PC-9 (cell line): ENCODE data around the gene ZNF484. TPM values are rescaled to one million over a fixed set of nuclear protein-coding genes. Genes with fewer than 3 reads are reported as not detected.
"Not testable (repeated sequence)": the region's sequence is repeated elsewhere in the genome, so short reads cannot be mapped to it uniquely, and the experiment has no call there.

Experiments
- BruUV-seq: library from RNA; stranded (reverse); fragments of 400-500 nt; replicated peaks from 2 replicates; lab custom pipeline; 2021; lab: Mats Ljungman, UMichigan
- CTCF ChIA-PET: fragments of 300-600 bp; sonication (Branson Sonifier 250); formaldehyde crosslinking; loops from one replicate; lab custom pipeline; 2022; ENCODE audit warnings: antibody characterized with exemption; lab: Charles Lee
- POLR2A ChIA-PET: fragments of 300-600 bp; sonication (Branson Sonifier 250); formaldehyde crosslinking; loops from one replicate; lab custom pipeline; 2022; ENCODE audit warnings: antibody characterized with exemption; ENCODE audit not compliant: unreplicated experiment; lab: Charles Lee
- DNase-seq, 2 experiments: peaks; one replicate each; pipeline versions ENCODE4 v3.0.0 to v3.0.0-alpha.2; 2015 to 2022; ENCODE audit warnings: mixed read lengths in 1 of 2
- H2AFZ ChIP-seq: fragments of 200-600 bp; sonication (generic); 2 replicates; pipeline ENCODE4 v1.8.1; 2017; ENCODE audit warnings: antibody characterized with exemption
- H3F3A ChIP-seq: fragments of 200-600 bp; sonication (generic); 2 replicates; pipeline ENCODE4 v1.8.1; 2017; ENCODE audit warnings: antibody characterized with exemption, mild to moderate bottlenecking, low read depth; ENCODE audit not compliant: insufficient read depth
- H3K27ac ChIP-seq: fragments of 200-600 bp; sonication (generic); 2 replicates; pipeline ENCODE4 v1.6.1; 2016; ENCODE audit warnings: mixed run types
- H3K27me3 ChIP-seq: fragments of 200-600 bp; sonication (generic); 2 replicates; pipeline ENCODE4 v1.6.1; 2016; ENCODE audit warnings: low read depth, mixed run types; ENCODE audit not compliant: insufficient read depth
- H3K36me3 ChIP-seq: fragments of 200-600 bp; sonication (generic); 2 replicates; pipeline ENCODE4 v1.6.1; 2016; ENCODE audit warnings: low read depth, mixed run types
- H3K4me1 ChIP-seq: fragments of 200-600 bp; sonication (generic); replicated peaks from 2 replicates; pipeline ENCODE4 v1.6.1; 2016; ENCODE audit warnings: mixed run types; ENCODE audit not compliant: insufficient read depth
- H3K4me2 ChIP-seq: fragments of 200-600 bp; sonication (generic); 2 replicates; pipeline ENCODE4 v1.6.1; 2017; ENCODE audit warnings: mixed run types
- H3K4me3 ChIP-seq: fragments of 200-600 bp; sonication (generic); 2 replicates; pipeline ENCODE4 v1.6.1; 2016; ENCODE audit warnings: mixed run types
- H3K79me2 ChIP-seq: fragments of 200-600 bp; sonication (generic); 2 replicates; pipeline ENCODE4 v1.6.1; 2017; ENCODE audit warnings: low read depth, mixed run types
- H3K9me2 ChIP-seq: fragments of 200-600 bp; sonication (generic); 2 replicates; pipeline ENCODE4 v1.8.1; 2017; ENCODE audit warnings: mild to moderate bottlenecking; ENCODE audit not compliant: insufficient read depth
- H3K9me3 ChIP-seq: fragments of 200-600 bp; sonication (generic); 2 replicates; pipeline ENCODE4 v1.8.1; 2016; ENCODE audit warnings: low read depth; ENCODE audit not compliant: insufficient read depth
- H4K20me1 ChIP-seq: fragments of 200-600 bp; sonication (generic); 2 replicates; pipeline ENCODE4 v1.8.1; 2017; ENCODE audit not compliant: insufficient read depth
- CTCF ChIP-seq: fragments of 200-600 bp; sonication (generic); conservative IDR thresholded peaks from 2 replicates; pipeline ENCODE4 v1.6.1; 2017; ENCODE audit warnings: mixed run types, antibody characterized with exemption, mild to moderate bottlenecking, moderate library complexity
- EZH2 ChIP-seq: fragments of 200-600 bp; sonication (generic); IDR thresholded peaks from 2 replicates; pipeline ENCODE4 v1.8.0; 2017; ENCODE audit warnings: antibody characterized with exemption, low read depth
- intact Hi-C: fragments of 100-400 bp; cut with micrococcal nuclease; formaldehyde crosslinking; loops from one replicate; pipeline ENCODE4 v1.10.0; 2022; ENCODE audit not compliant: unreplicated experiment
- total RNA-seq: library from RNA; stranded (reverse); gene quantifications from 2 replicates; pipeline ENCODE4 v1.2.3, GENCODE V29; 2021

ZNF484 gene
- total RNA-seq, 1 experiment from 2014 or later, result 10.8 TPM

GRCh38 chr9:92837191-92837590, 40.6 kb downstream of the ZNF484 start:
- H3K4me1 ChIP-seq, result no peaks in the 10 kb centered on the region
- no peaks in the 10 kb centered on the region for H3F3A ChIP-seq
- BruUV-seq, result no TSS peak
- no peak for TF ChIP-seq CTCF
- no peak for TF ChIP-seq EZH2
- no peaks in the 10 kb centered on the region for H4K20me1 ChIP-seq
- intact Hi-C loops, result no loop called here
- peaks cover 13% of the 10 kb centered on the region for H3K9me3 ChIP-seq
- no peaks in the 10 kb centered on the region for H3K27me3 ChIP-seq
- ChIA-PET CTCF (no interaction called here), POLR2A (no interaction called here)
- DNase-seq, result no peak
- H3K4me2 ChIP-seq, result no peak overlapping the region
- H3K79me2 ChIP-seq, result no peaks in the 10 kb centered on the region
- no peak overlapping the region for H2AFZ ChIP-seq
- H3K27ac ChIP-seq, result no peak overlapping the region
- H3K9me2 ChIP-seq, result no peaks in the 10 kb centered on the region
- no peaks in the 10 kb centered on the region for H3K36me3 ChIP-seq
- no peak overlapping the region for H3K4me3 ChIP-seq

GRCh38 chr9:92829420-92829819, 48.4 kb downstream of the ZNF484 start:
- POLR2A ChIA-PET, result interaction anchor here (0.6 to 0.7 kb wide), 2 partner anchors 260 to 501 kb away, joined by 3 to 4 read pairs; no protein-coding TSS in a partner anchor

GRCh38 chr9:92825065-92825464, 52.8 kb downstream of the ZNF484 start:
- H3K9me2 ChIP-seq, H2AFZ ChIP-seq, H3K36me3 ChIP-seq, H3K79me2 ChIP-seq, H3K4me3 ChIP-seq, intact Hi-C loops, BruUV-seq, H4K20me1 ChIP-seq, H3K27me3 ChIP-seq, H3K4me1 ChIP-seq, H3K4me2 ChIP-seq, H3F3A ChIP-seq, H3K9me3 ChIP-seq, DNase-seq, H3K27ac ChIP-seq: not testable (repeated sequence)
- ChIA-PET CTCF (interaction anchor here (0.7 kb wide), 1 partner anchor 54 kb away, joined by 3 read pairs; no protein-coding TSS in a partner anchor), POLR2A (interaction anchor here (0.6 kb wide), 1 partner anchor 48 kb away, joined by 26 read pairs; no protein-coding TSS in a partner anchor)

More at GRCh38 chr9:92829420-92829819, 48.4 kb downstream of the ZNF484 start:
- Histone ChIP-seq H3K4me3 (no peak overlapping the region), H3K4me1 (no peaks in the 10 kb centered on the region), H3K9me2 (no peaks in the 10 kb centered on the region), H2AFZ (no peak overlapping the region), H3K4me2 (no peak overlapping the region), H3K79me2 (no peaks in the 10 kb centered on the region), H3F3A (no peaks in the 10 kb centered on the region), H3K27me3 (no peaks in the 10 kb centered on the region), H3K27ac (no peak overlapping the region), H3K36me3 (no peaks in the 10 kb centered on the region), H4K20me1 (no peaks in the 10 kb centered on the region), H3K9me3 (peaks cover 3% of the 10 kb centered on the region; the same call in 1 of the 2 replicates)
- intact Hi-C loops, result no loop called here
- no TSS peak for BruUV-seq
- TF ChIP-seq EZH2 (no peak), CTCF (no peak)
- CTCF ChIA-PET, result no interaction called here
- no peak for DNase-seq

- ChIA-PET POLR2A (no interaction called here), CTCF (no interaction called here)
- TF ChIP-seq CTCF (no peak), EZH2 (no peak)
- Histone ChIP-seq H3K4me1 (no peaks in the 10 kb centered on the region), H3K27me3 (no peaks in the 10 kb centered on the region), H3K9me3 (no peaks in the 10 kb centered on the region), H3F3A (no peaks in the 10 kb centered on the region), H2AFZ (no peak overlapping the region), H3K79me2 (no peaks in the 10 kb centered on the region), H3K4me2 (no peak overlapping the region), H3K36me3 (no peaks in the 10 kb centered on the region), H3K4me3 (no peak overlapping the region), H4K20me1 (no peaks in the 10 kb centered on the region), H3K27ac (no peak overlapping the region), H3K9me2 (no peaks in the 10 kb centered on the region)
- intact Hi-C loops, result no loop called here
- no TSS peak for BruUV-seq
- no peak for DNase-seq
Measured at GRCh38 chr9:92820964-92821363, 56.9 kb downstream of the ZNF484 start.

GRCh38 chr9:92819898-92820297, 57.9 kb downstream of the ZNF484 start:
- H3K9me2 ChIP-seq, H3K27me3 ChIP-seq, H3K4me2 ChIP-seq, H2AFZ ChIP-seq, H3F3A ChIP-seq, H3K9me3 ChIP-seq, H3K27ac ChIP-seq, CTCF ChIA-PET, H3K79me2 ChIP-seq, intact Hi-C loops, H3K4me3 ChIP-seq, BruUV-seq, H3K4me1 ChIP-seq, POLR2A ChIA-PET, H3K36me3 ChIP-seq, DNase-seq, H4K20me1 ChIP-seq: not testable (repeated sequence)
